AG08396 (cell line): ENCODE data around the gene OSGEP.

Experiments
- DNase-seq: peaks from one replicate; pipeline ENCODE4 v3.0.0; 2012; ENCODE audit warnings: low spot score, mixed read lengths

Gene OSGEP

GRCh38 chr14:20454516-20455354, at the start of gene OSGEP, which contains the start of gene APEX1:
OSGEP (minus strand) TSS chr14:20454812; CDS start chr14:20454683, 129 bp downstream.
APEX1 (plus strand) TSS chr14:20455226; CDS start chr14:20455646, 420 bp downstream.
- DNase-seq, result peak; percentile 97

DNA sequence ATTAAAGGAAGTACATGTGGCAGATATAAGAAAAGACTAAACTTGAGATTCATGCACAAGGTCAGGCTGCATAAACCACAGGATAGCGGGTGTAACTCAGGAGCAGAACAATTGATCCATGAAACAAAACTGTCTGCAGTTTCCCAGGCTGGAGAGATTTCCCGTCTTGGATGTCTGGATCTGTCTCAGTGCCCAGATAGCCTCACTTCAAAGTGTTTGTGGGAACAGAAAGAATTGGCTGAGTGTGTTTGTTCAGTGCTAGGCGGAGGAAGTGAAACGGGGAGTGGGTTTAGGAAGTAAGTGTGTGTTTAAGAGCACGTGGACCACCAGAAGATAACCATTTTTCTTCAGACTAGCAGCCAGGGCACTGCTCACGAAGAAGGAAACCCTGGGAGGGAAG, 49.3 kb upstream of the OSGEP start:
- no peak for DNase-seq

GRCh38 chr14:20501346-20501745, 46.7 kb upstream of the OSGEP start:
- no peak for DNase-seq

- no peak for DNase-seq
Observed at GRCh38 chr14:20499881-20500280, 45.3 kb upstream of the OSGEP start.

GRCh38 chr14:20499108-20499507, 44.5 kb upstream of the OSGEP start:
- DNase-seq, result no peak

GRCh38 chr14:20498622-20499021, 44.0 kb upstream of the OSGEP start:
- no peak for DNase-seq

GRCh38 chr14:20494935-20495766, 40.5 kb upstream of the OSGEP start:
- peak; percentile 32 for DNase-seq

GRCh38 chr14:20493634-20494033, 39.0 kb upstream of the OSGEP start:
- no peak for DNase-seq

GRCh38 chr14:20492486-20492885, 37.9 kb upstream of the OSGEP start:
- DNase-seq, result no peak

GRCh38 chr14:20490563-20490962, 36.0 kb upstream of the OSGEP start:
- no peak for DNase-seq

DNA sequence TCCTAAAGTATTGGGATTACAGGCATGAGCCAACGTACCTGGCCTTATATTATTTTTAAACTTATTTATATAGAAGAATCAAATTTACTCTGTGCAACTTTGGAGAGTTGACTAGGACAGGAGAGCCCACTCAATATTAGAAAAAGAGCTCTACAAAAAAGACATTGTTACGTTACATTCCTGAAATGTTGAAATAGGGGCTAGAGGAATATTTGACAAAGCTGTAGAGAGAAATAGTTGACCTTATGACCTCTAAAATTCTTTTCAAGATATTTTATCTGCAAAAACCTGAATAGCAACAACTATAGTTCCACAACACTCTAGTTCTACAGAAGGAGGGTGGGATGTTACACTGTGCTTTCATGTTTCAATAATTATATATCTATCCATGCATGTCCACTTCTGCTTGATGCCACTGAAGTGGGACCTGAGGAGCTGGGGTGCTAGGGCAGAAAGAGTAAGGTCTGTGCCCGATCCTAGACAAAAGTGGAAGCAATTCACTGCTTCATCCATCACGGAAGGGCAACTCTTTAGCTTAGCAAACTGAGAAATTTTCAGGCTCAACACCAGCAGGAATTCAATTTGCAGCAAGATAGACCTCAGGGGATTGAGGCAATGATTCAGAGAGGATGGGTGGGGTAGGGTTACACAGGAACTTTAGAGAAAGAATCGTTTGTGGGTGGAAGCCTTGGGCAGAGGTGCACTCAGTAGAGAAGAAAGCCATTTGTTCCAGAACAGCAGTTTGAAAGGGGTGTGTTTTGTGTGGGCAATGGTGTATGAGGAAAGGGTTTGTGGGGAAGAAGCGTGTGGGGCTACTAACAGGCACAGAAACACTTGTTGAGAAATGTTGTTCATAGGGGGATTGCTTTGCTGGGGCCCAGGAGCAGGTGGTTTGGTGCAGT, 34.7 kb upstream of the OSGEP start:
- no peak for DNase-seq

- no peak for DNase-seq
Observed at GRCh38 chr14:20487396-20487725, 32.7 kb upstream of the OSGEP start.

GRCh38 chr14:20486684-20487395, 32.2 kb upstream of the OSGEP start:
- no peak for DNase-seq

- no peak for DNase-seq
Observed at GRCh38 chr14:20485900-20486299, 31.3 kb upstream of the OSGEP start.

- DNase-seq, result no peak
Observed at GRCh38 chr14:20482382-20482781, 27.8 kb upstream of the OSGEP start.

DNA sequence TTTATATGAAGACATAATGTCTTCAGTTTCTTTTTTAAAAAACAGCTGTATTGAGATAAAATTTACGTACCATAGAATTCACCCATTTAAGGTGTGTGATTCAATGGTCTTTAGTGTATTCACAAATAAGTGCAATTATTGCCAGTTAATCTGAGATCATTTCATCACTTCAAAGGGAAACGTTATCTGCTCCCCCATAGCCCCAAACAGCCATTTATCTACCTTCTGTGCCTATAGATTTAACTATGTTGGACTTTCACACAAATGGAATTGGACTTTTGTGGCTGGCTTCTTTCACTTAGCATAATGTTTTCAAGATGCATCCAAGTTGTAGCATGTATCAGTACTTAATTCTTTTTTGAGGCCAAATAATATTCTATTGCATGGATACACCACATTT, 24.3 kb upstream of the OSGEP start:
- no peak for DNase-seq

GRCh38 chr14:20477211-20477876, 22.7 kb upstream of the OSGEP start:
- no peak for DNase-seq

- no peak for DNase-seq
Observed at GRCh38 chr14:20476776-20477175, 22.2 kb upstream of the OSGEP start.

DNA sequence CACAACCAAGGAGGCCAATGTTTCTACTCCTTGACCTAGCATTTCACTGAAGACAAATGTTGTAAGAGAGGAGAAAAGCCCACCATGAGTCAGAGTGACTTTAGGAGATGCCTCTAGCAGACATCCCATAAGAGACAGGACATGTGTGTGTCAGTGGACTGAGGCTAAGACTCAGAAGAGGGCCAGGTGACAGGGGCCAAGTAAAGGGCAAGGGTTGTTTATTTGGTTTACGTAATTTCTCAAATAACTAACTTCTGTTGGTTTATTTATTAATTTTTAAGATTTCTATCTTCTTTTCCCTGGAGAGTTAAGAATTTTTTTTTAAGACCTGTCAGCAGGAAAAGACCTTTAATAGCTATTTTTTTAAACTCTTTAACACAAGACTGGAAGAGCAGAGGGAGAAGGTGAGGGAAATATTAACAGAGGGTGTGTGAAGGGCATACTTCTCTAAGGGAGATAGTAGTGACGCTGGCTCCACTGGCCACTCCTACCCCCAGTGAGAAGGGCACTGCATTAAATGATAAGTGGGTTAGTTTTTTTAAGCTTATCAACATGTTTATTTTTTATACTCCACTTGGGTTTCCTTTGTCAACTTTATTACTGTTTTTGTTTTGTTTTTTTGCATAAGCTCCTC, 18.0 kb upstream of the OSGEP start:
- DNase-seq, result no peak

DNA sequence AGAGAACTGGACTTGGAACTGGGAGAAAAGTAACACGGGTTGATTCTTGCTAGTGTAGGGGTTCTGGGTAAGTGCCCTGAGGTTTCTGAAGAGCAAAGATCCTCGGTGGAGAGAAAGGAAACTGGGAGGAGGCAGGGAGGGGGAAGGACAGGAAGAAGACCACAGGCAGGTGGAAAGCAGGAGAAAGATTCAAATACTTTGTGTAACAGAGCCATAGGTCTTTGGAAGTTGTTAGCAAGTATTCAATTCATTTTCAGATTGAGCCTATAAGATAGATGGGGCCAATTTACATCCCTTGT, 15.9 kb upstream of the OSGEP start:
- DNase-seq, result no peak
